ENCODE measurements around the gene MIEF1.

- TF ChIP-seq CTCF (IDR thresholded peaks at IDR 0.05) (no peak), POLR2A (IDR thresholded peaks at IDR 0.05) (no peak)
These were observed 56.9 kb downstream of the MIEF1 start for GRCh38 chr22:39558950-39559349.
